Measurements from ENCODE around the gene FAM156B. TPM values are rescaled to one million over a fixed set of nuclear protein-coding genes. Genes with fewer than 3 reads are reported as not detected.

FAM156B gene
- total and polyA plus RNA-seq, 4 donors = 3.5 to 8.8 (median 4.7) TPM

GRCh38 chrX:52933213-52933612, 36.1 kb downstream of the FAM156B start:
- Histone ChIP-seq H3K27ac (ENCODE audit: low read depth in 1 of 2, low read length in 2 of 2) (no peak overlapping the region), H3K9ac (ENCODE audit: low read depth in 1 of 2, low read length in 2 of 2) (no peak overlapping the region), H3K36me3 (ENCODE audit: control insufficient read depth in 4 of 4, insufficient read depth in 3 of 4, low read depth in 1 of 4, low read length in 3 of 4) (no peaks in the 10 kb centered on the region), H3K27me3 (ENCODE audit: control insufficient read depth in 4 of 4, insufficient read depth in 4 of 4, low read length in 3 of 4) (no peaks in the 10 kb centered on the region), H3K4me3 (ENCODE audit: low read depth in 1 of 3, low read length in 3 of 3) (no peak overlapping the region), H3K4me1 (ENCODE audit: control insufficient read depth in 4 of 4, insufficient read depth in 4 of 4, low read length in 3 of 4) (peaks cover 0 to 16% (median 13%) of the 10 kb centered on the region in 4 donors), H3K9me3 (ENCODE audit: control insufficient read depth in 4 of 4, low read length in 3 of 4) (no peaks in the 10 kb centered on the region)
- WGBS = 92% methylated on average over 2 of the region's 2 CpGs
- no peak for DNase-seq (ENCODE audit: low spot score)
- TF ChIP-seq FOXA2 (IDR thresholded peaks at IDR 0.05) (no peak), HNF4A (conservative IDR thresholded peaks at IDR 0.05) (no peak), YY1 (IDR thresholded peaks at IDR 0.05) (no peak), HNF4G (IDR thresholded peaks at IDR 0.05) (no peak), GABPA (IDR thresholded peaks at IDR 0.05 in 1 of 2, conservative IDR thresholded peaks at IDR 0.05 in 1 of 2) (no peak), NR2F2 (IDR thresholded peaks at IDR 0.05) (no peak), RXRA (IDR thresholded peaks at IDR 0.05) (no peak), RAD21 (IDR thresholded peaks at IDR 0.05) (no peak), ZBTB33 (IDR thresholded peaks at IDR 0.05) (no peak)

GRCh38 chrX:52933976-52934703, 37.0 kb downstream of the FAM156B start:
- Histone ChIP-seq H3K36me3 (ENCODE audit: control insufficient read depth in 4 of 4, insufficient read depth in 3 of 4, low read depth in 1 of 4, low read length in 3 of 4) (no peaks in the 10 kb centered on the region), H3K27ac (ENCODE audit: low read depth in 1 of 2, low read length in 2 of 2) (peak overlapping the region; percentile 92 to 95), H3K27me3 (ENCODE audit: control insufficient read depth in 4 of 4, insufficient read depth in 4 of 4, low read length in 3 of 4) (no peaks in the 10 kb centered on the region), H3K4me1 (ENCODE audit: control insufficient read depth in 4 of 4, insufficient read depth in 4 of 4, low read length in 3 of 4) (peaks cover 0 to 16% (median 13%) of the 10 kb centered on the region in 4 donors), H3K9me3 (ENCODE audit: control insufficient read depth in 4 of 4, low read length in 3 of 4) (no peaks in the 10 kb centered on the region), H3K4me3 (ENCODE audit: low read depth in 1 of 3, low read length in 3 of 3) (peak overlapping the region; percentile 69 to 95 (median 90)), H3K9ac (ENCODE audit: low read depth in 1 of 2, low read length in 2 of 2) (peak overlapping the region; percentile 30 to 87)
- DNase-seq (ENCODE audit: low spot score) = no peak
- 2% methylated on average over 27 of the region's 27 CpGs for WGBS
- no peak for TF ChIP-seq SP1 (IDR thresholded peaks at IDR 0.05)
- TF ChIP-seq RAD21 (IDR thresholded peaks at IDR 0.05) = no peak
- TF ChIP-seq MAX (IDR thresholded peaks at IDR 0.05) = no peak
- TF ChIP-seq RXRA (IDR thresholded peaks at IDR 0.05) = no peak
- no peak for TF ChIP-seq NR2F2 (IDR thresholded peaks at IDR 0.05)
- no peak for TF ChIP-seq YY1 (IDR thresholded peaks at IDR 0.05)
- no peak for TF ChIP-seq JUND (IDR thresholded peaks at IDR 0.05)
- no peak for TF ChIP-seq REST (IDR thresholded peaks at IDR 0.05)
- no peak for TF ChIP-seq ZBTB33 (IDR thresholded peaks at IDR 0.05)
- no peak for TF ChIP-seq EGR1 (IDR thresholded peaks at IDR 0.05; ENCODE audit: low read depth in 2 of 2)
- no peak for TF ChIP-seq ATF3 (IDR thresholded peaks at IDR 0.05)
- no peak for TF ChIP-seq TAF1 (conservative IDR thresholded peaks at IDR 0.05)
- no peak for TF ChIP-seq HNF4G (IDR thresholded peaks at IDR 0.05)
- no peak for TF ChIP-seq CTCF (IDR thresholded peaks at IDR 0.05; ENCODE audit: low read depth, low read length, missing input control)
- no peak for TF ChIP-seq FOXA2 (IDR thresholded peaks at IDR 0.05)

Measured in liver (tissue), 9 donors.